Endometrium (tissue), 2 donors: ENCODE measurements around the gene UIMC1.
"Not testable (repeated sequence)": the region's sequence is repeated elsewhere in the genome, so short reads cannot be mapped to it uniquely, and the experiment has no call there.

ENCODE experiments used
- FAIRE-seq: peaks from 2 replicates; lab custom pipeline; 2012; peaks lifted over from hg19 to GRCh38; lab: Jason Lieb, UNC
- donor health status: control.
- donor health status: control.

Gene UIMC1

DNA sequence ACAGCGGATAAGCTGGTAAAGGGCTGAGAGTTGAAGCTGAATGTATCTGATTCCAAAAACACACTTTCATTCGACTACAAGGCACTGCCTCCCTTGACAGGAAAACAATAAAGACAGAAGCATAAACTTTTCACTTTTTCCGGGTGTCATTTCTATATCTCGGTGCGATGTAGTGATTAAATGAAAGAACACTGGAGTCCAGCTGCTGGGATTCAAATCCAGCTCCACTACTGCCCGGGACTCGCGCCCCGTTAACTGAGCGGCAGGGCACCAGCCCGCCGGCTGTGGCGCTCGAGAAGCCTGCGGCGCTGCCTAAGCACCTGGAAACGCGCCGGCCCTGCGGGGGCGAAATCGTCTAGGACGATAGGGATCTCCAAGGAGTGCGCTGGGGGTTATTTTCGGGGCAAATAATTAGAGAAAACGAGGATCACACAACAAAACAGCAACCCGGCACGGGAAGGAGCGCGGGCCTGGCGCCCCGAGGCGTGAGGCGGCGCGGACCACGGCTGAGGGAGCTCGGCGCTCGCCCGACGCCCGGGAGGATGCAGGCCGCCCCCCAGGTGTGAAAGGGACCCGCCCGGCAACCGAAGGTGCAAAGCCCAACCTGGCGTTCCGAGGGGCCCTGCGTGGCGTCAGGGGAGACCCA is 837 bp downstream of the UIMC1 start:
- no peak for FAIRE-seq

GRCh38 chr5:177004961-177005360 is 1.6 kb downstream of the UIMC1 start:
- FAIRE-seq: no peak

- no peak for FAIRE-seq
These were observed 2.9 kb downstream of the UIMC1 start for GRCh38 chr5:177003649-177004048.

DNA sequence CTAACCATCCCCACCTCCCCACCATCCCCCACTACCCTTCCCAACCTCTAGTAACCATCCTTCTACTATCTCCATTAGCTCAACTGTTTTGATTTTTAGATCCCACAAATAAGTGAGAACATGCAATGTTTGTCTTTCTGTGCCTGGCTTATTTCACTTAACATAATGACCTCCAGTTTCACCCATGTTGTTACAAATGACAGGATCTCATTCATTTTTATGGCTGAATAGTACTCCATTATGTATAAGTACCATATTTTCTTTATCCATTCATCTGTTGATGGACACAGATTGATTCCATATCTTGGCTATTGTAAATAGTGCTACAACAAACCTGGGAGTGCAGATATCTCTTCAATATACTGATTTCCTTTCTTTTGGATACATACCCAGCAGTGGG is 7.1 kb downstream of the UIMC1 start:
- FAIRE-seq: not testable (repeated sequence)

DNA sequence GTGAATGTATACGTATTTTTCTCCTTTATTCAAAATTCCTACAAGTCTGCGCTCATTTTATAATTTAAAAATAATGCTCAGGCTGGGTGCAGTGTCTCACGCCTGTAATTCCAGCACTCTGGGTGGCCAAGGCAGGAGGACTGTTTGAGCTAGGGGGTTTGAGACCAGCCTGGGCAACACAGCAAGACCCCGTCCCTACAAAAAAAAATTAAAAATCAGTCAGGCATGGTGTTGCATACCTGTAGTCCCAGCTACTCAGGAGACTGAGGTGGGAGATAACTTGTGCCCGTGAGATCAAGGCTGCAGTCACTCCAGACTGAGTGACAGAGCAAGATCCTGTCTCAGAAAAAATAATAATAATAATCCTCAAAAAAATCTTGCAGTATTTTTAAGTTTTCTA is 7.8 kb downstream of the UIMC1 start:
- FAIRE-seq: no peak

- no peak for FAIRE-seq
These were observed 9.8 kb downstream of the UIMC1 start for GRCh38 chr5:176996780-176997179.

- FAIRE-seq: no peak
These were observed 10.4 kb downstream of the UIMC1 start for GRCh38 chr5:176995896-176996767.

DNA sequence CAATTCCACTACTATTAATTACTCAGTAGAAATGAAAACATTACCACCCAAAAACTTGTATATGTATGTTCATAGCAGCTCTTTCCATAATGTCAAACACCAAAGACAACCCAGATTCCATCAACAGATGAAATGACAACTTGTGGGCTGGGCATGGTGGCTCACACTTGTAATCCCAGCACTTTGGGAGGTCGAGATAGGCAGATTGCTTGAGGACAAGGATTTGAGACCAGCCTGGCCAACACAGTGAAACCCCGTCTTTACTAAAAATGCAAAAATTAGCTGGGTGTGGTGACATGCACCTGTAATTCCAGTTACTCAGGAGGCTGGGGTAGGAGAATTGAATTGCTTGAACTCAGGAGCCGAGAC is 11.5 kb downstream of the UIMC1 start:
- FAIRE-seq: no peak

- no peak for FAIRE-seq
These were observed 12.0 kb downstream of the UIMC1 start for GRCh38 chr5:176994460-176995121.

- not testable (repeated sequence) for FAIRE-seq
These were observed 13.5 kb downstream of the UIMC1 start for GRCh38 chr5:176993081-176993480.

DNA sequence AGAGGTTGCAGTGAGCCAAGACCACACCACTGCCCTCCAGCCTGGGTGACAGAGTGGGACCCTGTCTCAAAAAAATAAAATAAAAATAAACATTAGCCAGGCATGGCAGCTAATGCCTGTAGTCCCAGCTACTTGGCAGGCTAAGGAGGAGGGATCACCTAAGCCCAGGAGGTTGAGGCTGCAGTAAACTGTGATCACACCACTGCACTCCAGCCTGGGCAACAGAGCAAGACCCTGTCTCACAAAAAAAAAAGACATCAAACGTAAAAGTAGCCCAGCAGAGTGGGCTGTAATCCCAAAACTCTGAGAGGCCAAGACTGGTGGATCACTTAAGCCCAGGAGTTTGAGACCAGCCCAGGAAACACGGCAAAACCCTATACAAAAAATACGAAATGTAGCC is 19.0 kb downstream of the UIMC1 start:
- no peak for FAIRE-seq

DNA sequence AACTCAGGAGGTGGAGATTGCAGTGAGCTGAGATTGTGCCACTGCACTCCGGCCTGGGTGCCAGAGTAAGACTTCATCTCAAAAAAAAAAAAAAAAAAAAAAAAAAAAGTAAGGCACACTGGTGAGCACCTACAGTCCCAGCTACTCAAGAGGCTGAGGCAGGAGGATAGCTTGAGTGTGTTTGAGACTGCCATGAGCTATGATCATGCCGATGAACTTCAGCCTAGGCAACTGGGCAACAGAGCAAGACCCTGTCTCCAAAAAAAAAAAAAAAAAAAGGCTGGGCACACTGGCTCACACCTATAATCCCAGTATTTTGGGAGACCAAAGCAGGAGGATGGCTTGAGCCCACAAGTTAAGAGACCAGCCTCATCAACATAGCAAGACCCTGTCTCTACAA is 20.3 kb downstream of the UIMC1 start:
- no peak for FAIRE-seq

GRCh38 chr5:176985516-176985915 is 21.1 kb downstream of the UIMC1 start:
- no peak for FAIRE-seq

- FAIRE-seq: not testable (repeated sequence)
These were observed 22.4 kb downstream of the UIMC1 start for GRCh38 chr5:176984176-176984575.

- FAIRE-seq: not testable (repeated sequence)
These were observed 23.0 kb downstream of the UIMC1 start for GRCh38 chr5:176983593-176983992.

DNA sequence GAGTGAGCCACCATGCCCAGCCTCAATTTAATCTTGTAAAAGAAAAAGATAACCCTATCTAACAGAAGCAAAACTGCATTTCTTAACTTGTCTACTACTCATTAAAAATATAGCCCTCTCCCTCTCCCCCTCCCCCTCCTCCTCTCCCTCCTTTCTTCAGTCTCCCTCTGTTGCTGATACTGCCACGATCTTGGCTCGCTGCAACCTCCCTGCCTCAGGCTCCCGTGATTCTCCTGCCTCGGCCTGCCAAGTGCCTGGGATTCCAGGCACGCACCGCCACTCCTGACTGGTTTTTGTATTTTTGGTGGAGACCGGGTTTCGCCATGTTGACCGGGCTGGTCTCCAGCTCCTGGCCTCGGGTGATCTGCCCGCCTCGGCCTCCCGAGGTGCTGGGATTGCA is 23.5 kb downstream of the UIMC1 start:
- FAIRE-seq: not testable (repeated sequence)

GRCh38 chr5:176980818-176981217 is 25.8 kb downstream of the UIMC1 start:
- FAIRE-seq: no peak

DNA sequence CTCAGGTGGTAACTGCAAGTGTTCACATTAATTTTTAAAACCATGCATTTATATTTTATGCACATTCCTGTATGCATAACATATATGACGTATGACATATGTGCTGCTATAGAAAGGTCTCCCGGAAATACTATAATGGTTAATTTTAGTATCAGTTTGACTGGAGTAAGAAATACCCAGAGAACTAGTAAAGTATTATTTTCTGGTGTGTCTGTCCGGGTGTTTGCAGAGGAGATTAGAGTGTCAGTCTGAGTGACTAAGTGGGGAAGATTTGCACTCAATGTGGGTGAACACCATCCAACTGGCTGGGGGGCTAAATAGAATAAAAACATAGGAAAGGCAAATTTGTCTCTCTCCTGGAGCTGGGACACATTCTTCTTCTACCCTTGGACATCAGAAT is 26.9 kb downstream of the UIMC1 start:
- FAIRE-seq: no peak

DNA sequence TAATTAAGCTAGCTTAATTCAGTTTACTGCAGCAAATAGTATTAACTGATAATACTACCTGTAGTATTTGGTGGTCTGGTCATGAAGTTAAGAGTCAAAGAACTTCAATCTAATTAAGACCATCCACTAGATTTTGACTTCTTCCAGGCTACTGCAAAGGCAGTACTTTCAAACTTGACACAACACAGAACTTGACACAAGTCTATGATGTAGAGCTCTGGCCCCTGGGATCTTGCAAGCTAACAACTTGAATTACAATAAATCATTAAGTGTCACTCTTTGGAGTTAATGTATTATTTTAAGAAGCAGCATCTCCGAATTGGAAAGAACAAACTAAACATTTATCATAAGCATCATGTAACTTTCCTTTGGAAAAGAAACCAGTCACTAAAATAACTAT is 40.9 kb downstream of the UIMC1 start:
- FAIRE-seq: no peak

GRCh38 chr5:176959051-176959450 is 47.5 kb downstream of the UIMC1 start:
- no peak for FAIRE-seq

GRCh38 chr5:176956756-176957155 is 49.8 kb downstream of the UIMC1 start:
- FAIRE-seq: no peak

- no peak for FAIRE-seq
These were observed 50.7 kb downstream of the UIMC1 start for GRCh38 chr5:176955895-176956294.

GRCh38 chr5:176954050-176954449 is 52.5 kb downstream of the UIMC1 start:
- FAIRE-seq: no peak
